IMR-90 (cell line): ENCODE data around the gene KLK12. TPM values are rescaled to one million over a fixed set of nuclear protein-coding genes. Genes with fewer than 3 reads are reported as not detected.

Experiments
- ATAC-seq: fragments of 200-7000 bp; cut with Tn5 transposase; 2 replicates; pipeline ENCODE4 v1.9.1; 2020; ENCODE audit warnings: low read depth, mild to moderate bottlenecking, moderate library complexity
- BruUV-seq: library from RNA; stranded (reverse); fragments of 400-500 nt; replicated peaks from 2 replicates; lab custom pipeline; 2021; lab: Mats Ljungman, UMichigan
- CTCF ChIA-PET: fragments of 300-600 bp; formaldehyde crosslinking; extraction: SDS; loops from one replicate; lab custom pipeline; 2021; ENCODE audit warnings: antibody characterized with exemption; lab: Yijun Ruan, JAX
- POLR2A ChIA-PET: fragments of 300-600 bp; sonication (Branson Sonifier 250); formaldehyde crosslinking; loops from one replicate; lab custom pipeline; 2022; ENCODE audit warnings: antibody characterized with exemption; ENCODE audit not compliant: unreplicated experiment; lab: Charles Lee
- DNase-seq: peaks from one replicate; pipeline ENCODE4 v3.0.0; 2013
- H2AFZ ChIP-seq: replicated peaks from 2 replicates; pipeline ENCODE3; 2013; ENCODE audit warnings: low read length, mild to moderate bottlenecking; ENCODE audit not compliant: poor library complexity
- H2AK5ac ChIP-seq: 2 replicates; pipeline ENCODE4 v1.6.1; 2013; ENCODE audit warnings: low read depth, low read length, inconsistent platforms
- H2AK9ac ChIP-seq: replicated peaks from 2 replicates; pipeline ENCODE3; 2013; ENCODE audit warnings: mild to moderate bottlenecking, low read depth, low read length, moderate library complexity; ENCODE audit not compliant: poor library complexity
- H2BK120ac ChIP-seq: 2 replicates; pipeline ENCODE4 v1.6.1; 2013; ENCODE audit warnings: low read depth, low read length, inconsistent platforms
- H2BK15ac ChIP-seq: 3 replicates; pipeline ENCODE4 v1.6.1; 2013; ENCODE audit warnings: low read depth, low read length, inconsistent platforms
- H2BK20ac ChIP-seq: 2 replicates; pipeline ENCODE4 v1.6.1; 2013; ENCODE audit warnings: low read depth, mild to moderate bottlenecking, inconsistent platforms, low read length, moderate library complexity
- H2BK5ac ChIP-seq: 2 replicates; pipeline ENCODE4 v1.6.1; 2013; ENCODE audit warnings: mild to moderate bottlenecking, low read depth, low read length, inconsistent platforms; ENCODE audit not compliant: poor library complexity, severe bottlenecking
- H3K14ac ChIP-seq: replicated peaks from 2 replicates; pipeline ENCODE4 v1.6.1; 2013; ENCODE audit warnings: low read depth, low read length, inconsistent platforms
- H3K18ac ChIP-seq: 2 replicates; pipeline ENCODE4 v1.6.1; 2013; ENCODE audit warnings: low read depth, low read length, control low read depth
- H3K23ac ChIP-seq: 2 replicates; pipeline ENCODE4 v1.6.1; 2013; ENCODE audit warnings: low read depth, low read length, inconsistent platforms
- H3K27ac ChIP-seq: 2 replicates; pipeline ENCODE4 v1.5.1; 2013; ENCODE audit warnings: mild to moderate bottlenecking, control low read depth, low read length; ENCODE audit not compliant: insufficient read depth
- H3K27me3 ChIP-seq: 2 replicates; pipeline ENCODE4 v1.6.1; 2013; ENCODE audit warnings: low read length; ENCODE audit not compliant: control insufficient read depth, insufficient read depth
- H3K36me3 ChIP-seq: 2 replicates; pipeline ENCODE4 v1.6.1; 2013; ENCODE audit warnings: low read length, mixed read lengths; ENCODE audit not compliant: control insufficient read depth, insufficient read depth
- H3K4ac ChIP-seq: 2 replicates; pipeline ENCODE4 v1.6.1; 2013; ENCODE audit warnings: low read depth, low read length, inconsistent platforms
- H3K4me1 ChIP-seq: 2 replicates; pipeline ENCODE4 v1.6.1; 2013; ENCODE audit warnings: low read length, mixed read lengths; ENCODE audit not compliant: control insufficient read depth, insufficient read depth
- H3K4me2 ChIP-seq: 2 replicates; pipeline ENCODE4 v1.6.1; 2013; ENCODE audit warnings: low read depth, mild to moderate bottlenecking, control low read depth, low read length, moderate library complexity
- H3K4me3 ChIP-seq: 2 replicates; pipeline ENCODE4 v1.5.1; 2013; ENCODE audit warnings: low read depth, mild to moderate bottlenecking, control low read depth, low read length, moderate library complexity; ENCODE audit not compliant: insufficient read depth
- H3K56ac ChIP-seq: 2 replicates; pipeline ENCODE4 v1.6.1; 2013; ENCODE audit warnings: low read length, inconsistent platforms; ENCODE audit not compliant: insufficient read depth; ENCODE audit errors: extremely low read depth
- H3K79me1 ChIP-seq, 2 experiments: 2 replicates each; pipeline ENCODE4 v1.6.1; 2013; ENCODE audit warnings: low read length in 2 of 2, inconsistent platforms in 1 of 2, low read depth in 1 of 2
- H3K9ac ChIP-seq: 2 replicates; pipeline ENCODE4 v1.6.1; 2013; ENCODE audit warnings: low read depth, low read length, control low read depth
- H3K9me1 ChIP-seq: 2 replicates; pipeline ENCODE4 v1.6.1; 2013; ENCODE audit warnings: low read length, inconsistent platforms; ENCODE audit not compliant: insufficient read depth
- H3K9me3 ChIP-seq: 2 replicates; pipeline ENCODE4 v1.6.1; 2013; ENCODE audit warnings: low read length; ENCODE audit not compliant: control insufficient read depth, insufficient read depth
- H4K20me1 ChIP-seq: 2 replicates; pipeline ENCODE4 v1.6.1; 2013; ENCODE audit warnings: low read length, inconsistent platforms; ENCODE audit not compliant: insufficient read depth
- H4K5ac ChIP-seq: 2 replicates; pipeline ENCODE4 v1.6.1; 2013; ENCODE audit warnings: mild to moderate bottlenecking, low read depth, low read length, control low read depth
- H4K8ac ChIP-seq, 2 experiments: 2 replicates each; pipeline ENCODE4 v1.6.1; 2013; ENCODE audit warnings: low read depth in 2 of 2, low read length in 2 of 2, control low read depth in 1 of 2, inconsistent platforms in 1 of 2
- H4K91ac ChIP-seq: 2 replicates; pipeline ENCODE4 v1.6.1; 2013; ENCODE audit warnings: low read depth, low read length, inconsistent platforms; ENCODE audit not compliant: insufficient read depth
- BHLHE40 ChIP-seq: fragments of 150-350 bp; IDR thresholded peaks from 2 replicates; pipeline ENCODE4 v1.6.1; 2016; ENCODE audit warnings: mild to moderate bottlenecking, low read depth, low read length
- FOS ChIP-seq: fragments of 150-350 bp; IDR thresholded peaks from 2 replicates; pipeline ENCODE4 v1.6.1; 2016; ENCODE audit warnings: low read depth, low read length
- MAZ ChIP-seq: IDR thresholded peaks from 2 replicates; pipeline ENCODE4 v1.6.1; 2012; ENCODE audit warnings: low read depth, mild to moderate bottlenecking, low read length, improper control_type of control experiment, moderate library complexity, borderline replicate concordance
- MXI1 ChIP-seq: IDR thresholded peaks from 2 replicates; pipeline ENCODE4 v1.6.1; 2012; ENCODE audit warnings: low read depth, mild to moderate bottlenecking, low read length, moderate library complexity, borderline replicate concordance
- POLR2A ChIP-seq: IDR thresholded peaks from 2 replicates; pipeline ENCODE4 v1.6.1; 2012; ENCODE audit warnings: mild to moderate bottlenecking, low read depth, low read length
- RCOR1 ChIP-seq: IDR thresholded peaks from 2 replicates; pipeline ENCODE4 v1.6.1; 2012; ENCODE audit warnings: mild to moderate bottlenecking, low read length, improper control_type of control experiment; ENCODE audit not compliant: insufficient replicate concordance
- RFX5 ChIP-seq: IDR thresholded peaks from 2 replicates; pipeline ENCODE4 v1.8.0; 2012; ENCODE audit warnings: low read depth, mild to moderate bottlenecking, low read length, moderate library complexity
- WGBS, 2 experiments: methylation state at CpG; one replicate each; pipeline versions ENCODE4 v1.1.5 to v1.1.7; 2013; ENCODE audit warnings: missing lambda C conversion rate in 2 of 2; ENCODE audit not compliant: insufficient read length in 1 of 2; ENCODE audit errors: extremely low coverage in 2 of 2; 5-methylcytosine and 5-hydroxymethylcytosine counted together
- dilution Hi-C: fragments of 300-500 bp; cut with HindIII; formaldehyde crosslinking; loops from one replicate; pipeline ENCODE4 v1.14.3; 2018; ENCODE audit warnings: low sequenced_read_pairs; ENCODE audit not compliant: unreplicated experiment
- in situ Hi-C: fragments of 300-500 bp; cut with MboI; formaldehyde crosslinking; loops from 3 replicates; pipeline ENCODE4 v1.14.3; 2019; ENCODE audit warnings: low sequenced_read_pairs, inconsistent platforms, mixed read lengths
- intact Hi-C: fragments of 100-400 bp; cut with micrococcal nuclease; formaldehyde crosslinking; loops from 2 replicates; pipeline ENCODE4 v1.10.0; 2022
- polyA plus RNA-seq, 3 experiments: library from polyadenylated mRNA; depleted of rRNA; stranded (reverse); fragments of >200 nt; gene quantifications; 2 replicates each; pipeline ENCODE4 v1.2.3, GENCODE V29; 2012; ENCODE audit warnings: low replicate concordance in 1 of 3
- total RNA-seq: library from RNA; depleted of rRNA; stranded (reverse); fragments of >200 nt; gene quantifications from 2 replicates; pipeline ENCODE4 v1.2.3, GENCODE V29; 2012
- TF ChIP-seq, protein P1 (sequence below): conservative IDR thresholded peaks from 2 replicates; pipeline ENCODE4 v1.5.1; 2012; ENCODE audit warnings: mild to moderate bottlenecking, low read depth, low read length, improper control_type of control experiment

The KLK12 gene
- total and polyA plus RNA-seq, 2 of the 4 experiments (the other 2 are of a cell fraction) = not detected

DNA sequence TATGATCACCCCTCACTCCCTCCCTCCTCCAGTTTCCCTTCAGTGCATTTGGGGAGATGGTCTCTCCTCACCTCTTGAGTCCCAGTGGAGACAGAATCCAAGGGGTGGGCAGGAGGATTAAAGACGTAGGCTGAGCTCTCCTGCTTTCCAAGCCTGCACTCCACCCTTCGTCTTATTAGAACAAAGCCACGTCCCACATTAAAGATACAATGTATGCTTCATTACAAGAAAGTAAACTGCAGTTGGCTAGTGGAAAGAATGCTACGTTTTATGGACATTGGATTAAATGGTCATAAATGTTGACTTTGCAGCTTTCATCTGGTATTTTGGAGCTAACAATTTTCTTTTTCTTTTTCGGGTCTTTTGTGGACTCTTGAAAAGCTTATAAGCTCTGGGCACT, 6.9 kb downstream of the KLK12 start:
- H3K56ac ChIP-seq = no peak overlapping the region
- no TSS peak for BruUV-seq
- H3K27me3 ChIP-seq = no peaks in the 10 kb centered on the region
- no peak overlapping the region for H3K4me3 ChIP-seq
- no peak overlapping the region for H3K23ac ChIP-seq
- H2AK5ac ChIP-seq = no peak overlapping the region
- H2AFZ ChIP-seq = no peak overlapping the region
- H3K4me1 ChIP-seq = no peaks in the 10 kb centered on the region
- no peaks in the 10 kb centered on the region for H3K9me1 ChIP-seq
- H3K4me2 ChIP-seq = no peak overlapping the region
- in situ Hi-C loops (no loop called here), intact Hi-C loops (no loop called here), dilution Hi-C loops (no loop called here)
- no CpG with 5 or more reads among the region's 5 CpGs for WGBS, 2 experiments
- H4K20me1 ChIP-seq = no peaks in the 10 kb centered on the region
- H3K9ac ChIP-seq = no peak overlapping the region
- DNase-seq (no peak), ATAC-seq (no peak)
- no peak overlapping the region for H3K14ac ChIP-seq
- TF ChIP-seq RFX5 (no peak), BHLHE40 (no peak), MXI1 (no peak), POLR2A (no peak), FOS (no peak), MAZ (no peak), RCOR1 (no peak)
- TF ChIP-seq, protein P1, sequence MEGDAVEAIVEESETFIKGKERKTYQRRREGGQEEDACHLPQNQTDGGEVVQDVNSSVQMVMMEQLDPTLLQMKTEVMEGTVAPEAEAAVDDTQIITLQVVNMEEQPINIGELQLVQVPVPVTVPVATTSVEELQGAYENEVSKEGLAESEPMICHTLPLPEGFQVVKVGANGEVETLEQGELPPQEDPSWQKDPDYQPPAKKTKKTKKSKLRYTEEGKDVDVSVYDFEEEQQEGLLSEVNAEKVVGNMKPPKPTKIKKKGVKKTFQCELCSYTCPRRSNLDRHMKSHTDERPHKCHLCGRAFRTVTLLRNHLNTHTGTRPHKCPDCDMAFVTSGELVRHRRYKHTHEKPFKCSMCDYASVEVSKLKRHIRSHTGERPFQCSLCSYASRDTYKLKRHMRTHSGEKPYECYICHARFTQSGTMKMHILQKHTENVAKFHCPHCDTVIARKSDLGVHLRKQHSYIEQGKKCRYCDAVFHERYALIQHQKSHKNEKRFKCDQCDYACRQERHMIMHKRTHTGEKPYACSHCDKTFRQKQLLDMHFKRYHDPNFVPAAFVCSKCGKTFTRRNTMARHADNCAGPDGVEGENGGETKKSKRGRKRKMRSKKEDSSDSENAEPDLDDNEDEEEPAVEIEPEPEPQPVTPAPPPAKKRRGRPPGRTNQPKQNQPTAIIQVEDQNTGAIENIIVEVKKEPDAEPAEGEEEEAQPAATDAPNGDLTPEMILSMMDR = no peak
- peaks cover 6% of the 10 kb centered on the region; the same call in 1 of the 2 replicates for H3K9me3 ChIP-seq
- no peak overlapping the region for H2BK20ac ChIP-seq
- no peak overlapping the region for H3K4ac ChIP-seq
- no peak overlapping the region for H4K91ac ChIP-seq
- H3K18ac ChIP-seq = no peak overlapping the region
- POLR2A ChIA-PET = no interaction called here
- H3K36me3 ChIP-seq = no peaks in the 10 kb centered on the region
- CTCF ChIA-PET = no interaction called here
- no peak overlapping the region for H2BK120ac ChIP-seq
- no peak overlapping the region for H3K27ac ChIP-seq
- no peak overlapping the region for H2BK15ac ChIP-seq
- no peaks in the 10 kb centered on the region for H3K79me1 ChIP-seq
- H2BK5ac ChIP-seq = no peak overlapping the region
- H4K8ac ChIP-seq = no peak overlapping the region
- H2AK9ac ChIP-seq = no peak overlapping the region
- H4K5ac ChIP-seq = no peak overlapping the region
